ENCODE data around the gene AHCYL2.

AHCYL2 gene

DNA sequence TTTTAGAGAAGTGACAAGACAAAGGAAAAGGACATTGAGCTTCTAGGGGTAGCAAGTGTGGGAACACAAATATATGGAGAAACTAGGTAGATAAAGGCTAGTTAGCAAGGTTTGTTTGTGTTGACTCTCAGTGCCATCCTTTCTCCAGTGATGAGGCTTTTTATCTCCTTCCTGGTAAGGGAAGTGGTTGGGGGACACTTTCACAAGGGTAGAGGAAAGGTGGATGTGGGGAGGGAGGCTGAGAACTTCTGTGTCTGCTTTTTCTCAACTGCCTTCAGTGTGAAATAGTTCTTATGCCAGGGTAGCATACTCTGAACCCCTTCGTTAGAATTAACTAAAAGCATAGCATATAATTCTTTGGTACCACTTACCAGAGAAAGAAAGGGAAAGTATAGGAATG lies 116.4 kb downstream of the AHCYL2 start:
- Histone ChIP-seq H3K79me2 (ENCODE audit: insufficient read depth, low read length) (no peaks in the 10 kb centered on the region), H3K9me3 (ENCODE audit: low read length) (no peaks in the 10 kb centered on the region), H2AFZ (ENCODE audit: low read length) (no peak overlapping the region), H3K36me3 (ENCODE audit: insufficient read depth, low read length) (no peaks in the 10 kb centered on the region), H4K20me1 (ENCODE audit: insufficient read depth, low read length) (no peaks in the 10 kb centered on the region), H3K4me3 (ENCODE audit: low read depth, low read length, poor library complexity, severe bottlenecking) (no peak overlapping the region), H3K4me1 (ENCODE audit: insufficient read depth, low read length, severe bottlenecking) (no peaks in the 10 kb centered on the region), H3K27ac (ENCODE audit: low read depth, low read length, poor library complexity, severe bottlenecking) (no peak overlapping the region), H3F3A (ENCODE audit: insufficient read depth, low read length) (no peaks in the 10 kb centered on the region), H3K4me2 (ENCODE audit: low read length) (no peak overlapping the region), H3K9ac (ENCODE audit: low read length) (no peak overlapping the region), H3K9me2 (ENCODE audit: low read depth, low read length) (no peaks in the 10 kb centered on the region), H3K27me3 (ENCODE audit: insufficient read depth, low read length) (no peaks in the 10 kb centered on the region)
- no peak for TF ChIP-seq EZH2 (IDR thresholded peaks at IDR 0.05; ENCODE audit: borderline replicate concordance, low read length)
- TF ChIP-seq, protein P1, sequence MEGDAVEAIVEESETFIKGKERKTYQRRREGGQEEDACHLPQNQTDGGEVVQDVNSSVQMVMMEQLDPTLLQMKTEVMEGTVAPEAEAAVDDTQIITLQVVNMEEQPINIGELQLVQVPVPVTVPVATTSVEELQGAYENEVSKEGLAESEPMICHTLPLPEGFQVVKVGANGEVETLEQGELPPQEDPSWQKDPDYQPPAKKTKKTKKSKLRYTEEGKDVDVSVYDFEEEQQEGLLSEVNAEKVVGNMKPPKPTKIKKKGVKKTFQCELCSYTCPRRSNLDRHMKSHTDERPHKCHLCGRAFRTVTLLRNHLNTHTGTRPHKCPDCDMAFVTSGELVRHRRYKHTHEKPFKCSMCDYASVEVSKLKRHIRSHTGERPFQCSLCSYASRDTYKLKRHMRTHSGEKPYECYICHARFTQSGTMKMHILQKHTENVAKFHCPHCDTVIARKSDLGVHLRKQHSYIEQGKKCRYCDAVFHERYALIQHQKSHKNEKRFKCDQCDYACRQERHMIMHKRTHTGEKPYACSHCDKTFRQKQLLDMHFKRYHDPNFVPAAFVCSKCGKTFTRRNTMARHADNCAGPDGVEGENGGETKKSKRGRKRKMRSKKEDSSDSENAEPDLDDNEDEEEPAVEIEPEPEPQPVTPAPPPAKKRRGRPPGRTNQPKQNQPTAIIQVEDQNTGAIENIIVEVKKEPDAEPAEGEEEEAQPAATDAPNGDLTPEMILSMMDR (IDR thresholded peaks at IDR 0.05; ENCODE audit: low read length), result no peak

DNA sequence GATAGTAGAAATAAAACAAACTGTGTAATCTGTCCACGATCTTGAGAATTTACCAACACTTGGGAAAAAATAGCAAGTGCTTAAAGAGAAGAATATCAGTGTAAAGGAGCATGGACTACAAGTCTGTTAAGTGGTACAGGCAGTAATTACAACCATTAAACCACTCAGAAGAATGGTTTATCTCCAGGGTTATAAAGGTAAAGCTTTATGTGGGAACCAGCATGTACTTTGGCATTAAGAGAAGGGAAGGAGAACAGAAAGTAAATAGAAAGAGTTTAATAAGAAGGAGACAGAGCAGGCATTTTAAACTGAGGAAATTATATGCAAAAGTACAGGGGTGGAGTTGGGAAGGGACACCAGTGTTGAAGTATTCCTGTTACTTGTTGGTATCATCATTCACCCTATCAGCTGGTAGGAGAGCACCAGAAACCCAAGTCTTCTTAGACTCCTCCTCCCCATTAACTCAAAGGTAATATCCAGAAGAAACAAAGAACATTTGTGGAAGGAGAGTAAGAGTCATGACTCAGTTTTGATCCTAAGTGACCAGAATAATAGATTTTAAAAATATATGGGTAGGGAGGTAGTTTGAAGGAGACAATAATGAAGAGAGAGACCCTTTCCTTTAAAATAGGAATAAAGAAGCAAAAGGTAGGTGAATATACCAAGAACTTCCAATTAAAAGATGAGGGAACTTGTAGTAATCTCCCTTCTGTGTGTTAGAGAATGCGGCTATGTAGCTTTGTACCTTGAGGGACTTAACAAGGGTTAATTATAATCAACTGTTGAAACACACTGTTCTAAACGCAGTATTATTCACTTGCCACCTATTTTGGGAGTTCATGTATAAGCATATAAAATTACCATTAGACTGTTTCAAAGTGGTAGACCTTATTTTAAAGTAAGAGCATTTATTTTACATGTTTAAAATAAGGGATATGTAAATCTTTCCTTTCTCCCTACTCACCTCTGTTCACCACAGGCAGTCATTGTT lies 117.3 kb downstream of the AHCYL2 start:
- no peak overlapping the region for H3K4me3 ChIP-seq (ENCODE audit: low read depth, low read length, poor library complexity, severe bottlenecking)
- no peak overlapping the region for H2AFZ ChIP-seq (ENCODE audit: low read length)
- H3K4me2 ChIP-seq (ENCODE audit: low read length), result no peak overlapping the region
- H3K4me1 ChIP-seq (ENCODE audit: insufficient read depth, low read length, severe bottlenecking), result no peaks in the 10 kb centered on the region
- TF ChIP-seq, protein P1 (IDR thresholded peaks at IDR 0.05; ENCODE audit: low read length), result no peak
- no peak for TF ChIP-seq EZH2 (IDR thresholded peaks at IDR 0.05; ENCODE audit: borderline replicate concordance, low read length)
- no peaks in the 10 kb centered on the region for H3F3A ChIP-seq (ENCODE audit: insufficient read depth, low read length)
- no peaks in the 10 kb centered on the region for H3K9me2 ChIP-seq (ENCODE audit: low read depth, low read length)
- H3K36me3 ChIP-seq (ENCODE audit: insufficient read depth, low read length), result no peaks in the 10 kb centered on the region
- no peak overlapping the region for H3K9ac ChIP-seq (ENCODE audit: low read length)
- no peak overlapping the region for H3K27ac ChIP-seq (ENCODE audit: low read depth, low read length, poor library complexity, severe bottlenecking)
- H4K20me1 ChIP-seq (ENCODE audit: insufficient read depth, low read length), result no peaks in the 10 kb centered on the region
- no peaks in the 10 kb centered on the region for H3K79me2 ChIP-seq (ENCODE audit: insufficient read depth, low read length)
- H3K9me3 ChIP-seq (ENCODE audit: low read length), result no peaks in the 10 kb centered on the region
- H3K27me3 ChIP-seq (ENCODE audit: insufficient read depth, low read length), result no peaks in the 10 kb centered on the region

DNA sequence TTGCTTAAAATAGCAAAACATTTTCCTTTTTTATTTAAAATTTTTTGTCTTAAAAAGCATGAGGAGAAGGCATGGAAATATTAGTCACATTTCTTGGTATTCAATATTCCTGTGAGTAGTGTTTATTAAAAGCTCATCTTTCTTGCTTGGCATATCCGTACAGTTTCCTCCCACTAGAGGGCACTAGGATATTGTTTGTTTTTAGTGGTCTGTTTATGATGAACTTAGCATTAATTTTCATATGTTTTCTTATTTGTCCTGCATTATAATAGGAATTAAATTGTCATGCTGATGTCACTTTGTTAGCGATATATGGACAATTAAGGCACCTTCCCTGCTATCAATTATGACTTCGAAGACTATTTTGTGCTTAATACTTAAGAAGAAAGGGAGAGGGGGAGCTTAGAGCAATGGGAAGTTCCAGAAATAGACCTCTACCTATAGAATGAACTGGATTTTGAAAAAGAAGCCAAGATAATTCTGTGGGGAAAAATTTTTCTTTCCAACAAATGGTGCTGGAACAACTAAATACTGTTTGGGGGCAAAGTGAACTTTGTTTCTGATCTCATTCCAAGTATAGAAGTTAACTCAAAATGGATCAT lies 118.4 kb downstream of the AHCYL2 start:
- Histone ChIP-seq H3K79me2 (ENCODE audit: insufficient read depth, low read length) (no peaks in the 10 kb centered on the region), H3K9me2 (ENCODE audit: low read depth, low read length) (no peaks in the 10 kb centered on the region), H4K20me1 (ENCODE audit: insufficient read depth, low read length) (no peaks in the 10 kb centered on the region), H3K4me3 (ENCODE audit: low read depth, low read length, poor library complexity, severe bottlenecking) (no peak overlapping the region), H3K27ac (ENCODE audit: low read depth, low read length, poor library complexity, severe bottlenecking) (no peak overlapping the region), H3K27me3 (ENCODE audit: insufficient read depth, low read length) (no peaks in the 10 kb centered on the region), H3K9ac (ENCODE audit: low read length) (no peak overlapping the region), H3K4me1 (ENCODE audit: insufficient read depth, low read length, severe bottlenecking) (no peaks in the 10 kb centered on the region), H2AFZ (ENCODE audit: low read length) (no peak overlapping the region), H3F3A (ENCODE audit: insufficient read depth, low read length) (no peaks in the 10 kb centered on the region), H3K4me2 (ENCODE audit: low read length) (no peak overlapping the region), H3K9me3 (ENCODE audit: low read length) (no peaks in the 10 kb centered on the region), H3K36me3 (ENCODE audit: insufficient read depth, low read length) (no peaks in the 10 kb centered on the region)
- TF ChIP-seq EZH2 (IDR thresholded peaks at IDR 0.05; ENCODE audit: borderline replicate concordance, low read length), result no peak
- TF ChIP-seq, protein P1 (IDR thresholded peaks at IDR 0.05; ENCODE audit: low read length), result peak; percentile 97

All from OCI-LY1 (cell line).